PFSK-1 (cell line): ENCODE data around the gene CXCL1.

Experiments used
- FOXP2 ChIP-seq: optimal IDR thresholded peaks from 2 replicates; pipeline ENCODE3; 2011; ENCODE audit warnings: borderline replicate concordance, control low read depth, inconsistent platforms; ENCODE audit not compliant: insufficient read depth; ENCODE audit errors: extremely low read length, extremely low read depth
- POLR2AphosphoS5 ChIP-seq: IDR thresholded peaks from 2 replicates; pipeline ENCODE4 v1.6.1; 2012; ENCODE audit warnings: low read depth, mild to moderate bottlenecking, control low read depth, low read length, moderate library complexity
- SIN3A ChIP-seq: IDR thresholded peaks from 2 replicates; pipeline ENCODE4 v1.6.1; 2012; ENCODE audit warnings: mild to moderate bottlenecking, low read length, moderate library complexity, borderline replicate concordance; ENCODE audit not compliant: insufficient read depth
- TAF1 ChIP-seq: IDR thresholded peaks from 2 replicates; pipeline ENCODE4 v1.6.1; 2012; ENCODE audit warnings: low read length, control low read depth, borderline replicate concordance; ENCODE audit not compliant: insufficient read depth
- TF ChIP-seq, protein P1 (sequence below), 2 experiments: IDR thresholded peaks; 2 replicates each; pipeline versions ENCODE4 v1.6.1 to v1.8.0; 2011 to 2012; ENCODE audit warnings: low read depth in 2 of 2, low read length in 2 of 2, control low read depth in 1 of 2, inconsistent platforms in 1 of 2, mild to moderate bottlenecking in 1 of 2, moderate library complexity in 1 of 2; ENCODE audit not compliant: insufficient read depth in 1 of 2

The CXCL1 gene

DNA sequence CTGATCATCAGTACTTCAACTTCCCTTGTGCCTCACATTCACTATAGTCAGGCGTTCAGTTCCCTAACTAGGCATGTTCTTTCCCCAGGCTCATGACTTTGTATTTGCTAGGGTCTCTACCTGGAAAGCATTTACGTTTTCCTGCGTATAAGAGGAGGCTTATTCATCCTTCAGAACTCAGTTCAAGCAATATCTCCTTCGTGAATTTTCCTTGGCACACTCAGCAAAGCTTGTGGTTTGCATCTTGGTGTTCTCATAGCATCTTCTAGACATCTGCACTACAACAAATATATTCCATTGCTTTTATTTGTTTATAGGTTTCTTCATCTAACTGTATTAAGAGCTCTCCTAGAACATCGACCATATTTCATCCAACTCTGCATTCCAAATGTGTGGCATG, 30.1 kb upstream of the CXCL1 start:
- TF ChIP-seq SIN3A = no peak
- TF ChIP-seq TAF1 = no peak
- no peak for TF ChIP-seq FOXP2
- TF ChIP-seq POLR2AphosphoS5 = no peak
- TF ChIP-seq, protein P1, sequence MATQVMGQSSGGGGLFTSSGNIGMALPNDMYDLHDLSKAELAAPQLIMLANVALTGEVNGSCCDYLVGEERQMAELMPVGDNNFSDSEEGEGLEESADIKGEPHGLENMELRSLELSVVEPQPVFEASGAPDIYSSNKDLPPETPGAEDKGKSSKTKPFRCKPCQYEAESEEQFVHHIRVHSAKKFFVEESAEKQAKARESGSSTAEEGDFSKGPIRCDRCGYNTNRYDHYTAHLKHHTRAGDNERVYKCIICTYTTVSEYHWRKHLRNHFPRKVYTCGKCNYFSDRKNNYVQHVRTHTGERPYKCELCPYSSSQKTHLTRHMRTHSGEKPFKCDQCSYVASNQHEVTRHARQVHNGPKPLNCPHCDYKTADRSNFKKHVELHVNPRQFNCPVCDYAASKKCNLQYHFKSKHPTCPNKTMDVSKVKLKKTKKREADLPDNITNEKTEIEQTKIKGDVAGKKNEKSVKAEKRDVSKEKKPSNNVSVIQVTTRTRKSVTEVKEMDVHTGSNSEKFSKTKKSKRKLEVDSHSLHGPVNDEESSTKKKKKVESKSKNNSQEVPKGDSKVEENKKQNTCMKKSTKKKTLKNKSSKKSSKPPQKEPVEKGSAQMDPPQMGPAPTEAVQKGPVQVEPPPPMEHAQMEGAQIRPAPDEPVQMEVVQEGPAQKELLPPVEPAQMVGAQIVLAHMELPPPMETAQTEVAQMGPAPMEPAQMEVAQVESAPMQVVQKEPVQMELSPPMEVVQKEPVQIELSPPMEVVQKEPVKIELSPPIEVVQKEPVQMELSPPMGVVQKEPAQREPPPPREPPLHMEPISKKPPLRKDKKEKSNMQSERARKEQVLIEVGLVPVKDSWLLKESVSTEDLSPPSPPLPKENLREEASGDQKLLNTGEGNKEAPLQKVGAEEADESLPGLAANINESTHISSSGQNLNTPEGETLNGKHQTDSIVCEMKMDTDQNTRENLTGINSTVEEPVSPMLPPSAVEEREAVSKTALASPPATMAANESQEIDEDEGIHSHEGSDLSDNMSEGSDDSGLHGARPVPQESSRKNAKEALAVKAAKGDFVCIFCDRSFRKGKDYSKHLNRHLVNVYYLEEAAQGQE (IDR thresholded peaks at IDR 0.05; ENCODE audit: insufficient read depth in 1 of 2, low read depth in 2 of 2, low read length in 2 of 2) = no peak

DNA sequence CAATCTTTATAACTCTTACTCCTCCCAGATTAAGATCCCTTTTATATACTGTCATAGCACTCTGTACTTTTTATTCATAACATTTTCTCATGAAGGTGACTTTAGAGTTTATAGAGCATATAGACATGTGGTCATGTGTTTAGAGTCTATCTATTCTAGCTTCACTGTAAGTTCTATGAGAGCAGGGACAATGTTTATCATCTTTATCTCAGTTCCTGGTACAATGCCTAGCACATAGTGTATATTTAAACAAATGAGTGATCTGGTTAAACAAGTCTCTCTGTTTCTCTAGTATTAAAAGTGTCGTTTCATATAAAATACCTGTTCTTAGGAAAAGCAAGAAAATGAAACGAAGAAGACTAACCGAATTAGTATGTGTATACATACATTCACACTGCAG, 29.5 kb upstream of the CXCL1 start:
- TF ChIP-seq POLR2AphosphoS5 (no peak), TAF1 (no peak), SIN3A (no peak), FOXP2 (no peak)
- TF ChIP-seq, protein P1 (IDR thresholded peaks at IDR 0.05; ENCODE audit: insufficient read depth in 1 of 2, low read depth in 2 of 2, low read length in 2 of 2) = no peak

DNA sequence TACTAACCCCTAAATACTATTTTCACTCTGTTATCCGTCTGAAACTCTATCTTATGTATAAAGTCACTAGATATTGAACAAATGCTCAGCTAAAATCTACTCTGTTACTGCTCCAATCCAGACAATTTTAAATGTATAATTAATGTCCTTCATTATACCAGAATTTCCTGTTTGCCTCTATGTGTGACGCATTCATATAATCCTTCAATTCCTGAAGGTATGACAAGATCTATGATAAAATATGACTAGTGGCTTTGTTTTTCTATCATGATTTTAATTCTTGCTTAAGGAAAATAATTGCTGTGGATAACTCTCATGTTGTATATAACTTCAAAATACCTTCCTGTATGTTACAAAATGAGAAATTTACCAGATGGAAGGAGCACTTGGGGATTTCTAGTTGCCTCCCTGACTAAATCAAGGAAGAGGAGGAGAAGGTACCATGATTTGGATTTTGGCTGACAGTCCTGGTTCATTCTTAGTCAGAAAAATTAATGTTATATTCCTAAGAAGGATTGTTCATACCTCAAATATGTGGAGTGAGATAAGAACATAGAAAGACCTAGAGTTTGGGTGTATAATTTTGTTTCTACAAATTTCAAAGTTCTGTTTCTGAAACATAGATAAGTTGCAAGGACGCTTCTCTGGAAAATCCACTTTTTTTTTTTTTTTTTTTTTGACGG, 27.8 kb upstream of the CXCL1 start:
- TF ChIP-seq SIN3A = no peak
- TF ChIP-seq TAF1 = no peak
- TF ChIP-seq, protein P1 (IDR thresholded peaks at IDR 0.05; ENCODE audit: insufficient read depth in 1 of 2, low read depth in 2 of 2, low read length in 2 of 2) = no peak
- TF ChIP-seq POLR2AphosphoS5 = no peak
- TF ChIP-seq FOXP2 = no peak

DNA sequence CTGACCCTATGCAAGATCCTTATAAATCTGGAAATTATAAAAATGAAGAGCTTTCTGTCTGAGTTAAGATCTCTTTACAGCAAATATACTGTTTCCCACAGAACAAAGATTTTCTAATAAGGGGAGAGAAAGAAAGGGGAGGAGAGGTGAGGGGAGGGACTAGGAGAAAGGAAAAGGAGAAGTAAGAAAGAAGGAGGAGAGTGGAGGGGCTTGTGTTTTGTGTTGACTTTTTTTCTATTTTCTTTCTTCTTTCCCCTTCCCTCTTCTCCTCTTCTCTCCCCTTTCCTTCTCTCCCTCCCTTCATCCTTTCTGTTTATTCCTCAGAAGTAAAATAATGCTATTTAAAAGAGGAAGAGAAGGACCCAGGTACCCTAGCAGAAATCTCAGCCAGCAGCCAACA, 26.5 kb upstream of the CXCL1 start:
- TF ChIP-seq, protein P1 (IDR thresholded peaks at IDR 0.05; ENCODE audit: insufficient read depth in 1 of 2, low read depth in 2 of 2, low read length in 2 of 2) = no peak
- TF ChIP-seq SIN3A = no peak
- no peak for TF ChIP-seq TAF1
- no peak for TF ChIP-seq FOXP2
- no peak for TF ChIP-seq POLR2AphosphoS5

DNA sequence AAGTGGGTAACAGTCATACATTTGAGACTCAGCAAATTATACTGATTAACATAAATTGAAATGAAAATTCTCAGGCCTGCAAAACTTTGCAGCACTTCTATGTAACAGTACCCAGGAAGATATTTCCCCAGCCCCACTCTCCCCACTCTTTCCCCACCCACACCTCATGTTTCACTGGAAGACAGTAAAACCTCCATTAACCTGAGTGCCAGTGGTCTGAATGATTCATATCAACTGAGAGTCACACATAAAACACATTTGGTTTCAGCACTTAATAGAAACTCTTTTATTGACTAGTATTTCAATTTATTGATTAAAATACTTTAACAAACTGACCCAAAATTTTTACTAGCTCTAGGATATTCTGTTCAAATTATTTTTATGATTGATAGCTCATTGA, 25.8 kb upstream of the CXCL1 start:
- no peak for TF ChIP-seq POLR2AphosphoS5
- TF ChIP-seq SIN3A = no peak
- TF ChIP-seq, protein P1 (IDR thresholded peaks at IDR 0.05; ENCODE audit: insufficient read depth in 1 of 2, low read depth in 2 of 2, low read length in 2 of 2) = no peak
- TF ChIP-seq TAF1 = no peak
- TF ChIP-seq FOXP2 = no peak
